CD4-positive, alpha-beta T cell treated with Interleukin-10 for 1 hour (primary cell): ENCODE results near the gene NUDT8.
"Not testable (repeated sequence)": the region's sequence is repeated elsewhere in the genome, so short reads cannot be mapped to it uniquely, and the experiment has no call there.

Source experiments
- DNase-seq: peaks from one replicate; pipeline ENCODE4 v3.0.0-alpha.2; 2020

NUDT8 gene

GRCh38 chr11:67629386-67630227, at the start of gene NUDT8:
Gene NUDT8 (minus strand): TSS chr11:67629937. CDS start chr11:67629911, 26 bp downstream.
- DNase-seq: peak; percentile 89

GRCh38 chr11:67675058-67675747, 45.5 kb upstream of the NUDT8 start:
- DNase-seq: no peak

DNA sequence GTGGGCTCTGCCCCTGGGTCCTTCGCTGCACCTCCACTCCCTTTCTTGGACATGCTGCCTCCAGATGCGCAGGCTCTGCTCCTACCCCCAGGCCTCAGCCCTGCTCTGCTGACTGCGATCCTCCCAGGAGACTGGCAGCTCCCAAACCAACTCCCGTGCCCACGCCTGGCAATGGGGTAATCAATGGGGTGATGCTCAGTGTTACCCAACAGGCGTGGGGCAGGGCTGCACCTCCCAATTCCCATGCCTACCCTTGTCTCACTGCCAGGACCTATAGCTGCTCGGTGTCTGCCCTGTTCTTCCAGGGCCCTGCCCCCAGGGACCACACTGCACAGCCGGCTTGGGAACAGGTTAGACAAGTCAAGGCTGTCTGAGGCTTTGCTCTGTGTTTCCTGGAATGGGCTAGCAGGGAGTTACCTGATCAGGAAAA, 44.7 kb upstream of the NUDT8 start, which contains the start of gene ALDH3B2:
ALDH3B2 (minus strand) TSS at position 182 of the 430 bp plus-strand sequence. CDS start 7,688 bp downstream, outside the sequence.
- no peak for DNase-seq

GRCh38 chr11:67673902-67674301, 44.2 kb upstream of the NUDT8 start:
- DNase-seq: no peak

- DNase-seq: no peak
These were observed 43.6 kb upstream of the NUDT8 start for GRCh38 chr11:67673358-67673757.

- no peak for DNase-seq
These were observed 41.4 kb upstream of the NUDT8 start for GRCh38 chr11:67671211-67671520.

DNA sequence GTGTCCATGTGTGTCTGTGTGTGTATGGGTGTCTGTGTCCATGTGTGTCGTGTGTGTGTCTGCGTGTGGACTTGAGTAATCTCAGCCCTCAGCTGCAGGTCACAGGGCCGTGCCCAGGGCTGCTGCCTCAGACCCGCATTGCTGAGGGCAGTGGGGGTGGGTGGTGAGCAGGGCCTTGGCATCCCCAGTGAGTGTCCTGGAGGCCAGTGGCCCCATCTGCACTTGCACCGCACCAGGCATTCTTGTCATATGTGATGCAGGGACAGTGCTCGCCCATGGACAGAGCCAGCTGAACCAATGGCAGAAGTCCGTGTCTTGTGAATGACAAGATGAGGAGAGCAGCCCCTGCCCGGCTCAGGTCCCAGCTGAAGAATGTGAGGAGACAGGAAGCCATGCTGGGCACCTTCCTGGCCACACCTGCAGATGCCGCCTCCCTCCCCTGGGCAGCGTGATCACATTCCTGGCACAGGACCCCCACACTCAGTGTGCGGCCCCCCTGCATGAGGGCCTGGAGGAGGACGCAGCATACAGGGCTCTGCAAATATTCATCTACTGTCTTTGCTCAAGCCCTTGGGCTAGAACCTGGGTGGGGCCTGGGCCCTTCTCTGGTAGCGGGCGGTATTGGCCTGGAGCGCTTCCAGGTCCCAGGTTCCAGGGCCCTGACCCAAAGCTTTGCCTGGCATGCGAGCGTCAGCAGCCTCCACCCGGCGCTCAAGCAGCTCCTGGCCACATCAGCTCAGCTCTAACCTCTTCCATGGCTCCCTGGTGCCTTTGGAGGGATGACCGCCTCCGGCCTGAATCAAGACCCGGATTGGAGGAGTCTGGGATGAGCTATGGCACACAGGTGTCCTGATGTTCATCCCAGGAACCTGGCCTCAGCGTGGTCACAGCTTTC, 40.8 kb upstream of the NUDT8 start:
- no peak for DNase-seq

DNA sequence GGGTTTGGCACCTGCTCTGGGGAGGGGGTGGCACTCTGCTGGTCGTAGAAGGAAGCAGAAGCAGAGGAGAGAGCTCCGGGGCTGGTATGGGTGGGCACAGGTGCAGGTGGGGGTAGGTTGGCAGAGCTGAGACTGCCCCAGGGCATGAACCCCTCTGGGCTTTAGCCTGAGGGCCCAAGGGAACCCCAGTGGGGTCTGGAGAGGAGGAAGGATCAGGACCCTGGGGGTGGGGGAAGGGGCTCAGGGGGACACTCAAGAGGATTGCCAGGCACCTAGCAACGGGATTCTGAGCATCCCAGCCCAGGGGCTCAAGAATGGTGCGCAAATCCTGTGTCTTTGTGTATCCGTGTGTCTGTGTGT, 38.4 kb upstream of the NUDT8 start:
- DNase-seq: no peak

DNA sequence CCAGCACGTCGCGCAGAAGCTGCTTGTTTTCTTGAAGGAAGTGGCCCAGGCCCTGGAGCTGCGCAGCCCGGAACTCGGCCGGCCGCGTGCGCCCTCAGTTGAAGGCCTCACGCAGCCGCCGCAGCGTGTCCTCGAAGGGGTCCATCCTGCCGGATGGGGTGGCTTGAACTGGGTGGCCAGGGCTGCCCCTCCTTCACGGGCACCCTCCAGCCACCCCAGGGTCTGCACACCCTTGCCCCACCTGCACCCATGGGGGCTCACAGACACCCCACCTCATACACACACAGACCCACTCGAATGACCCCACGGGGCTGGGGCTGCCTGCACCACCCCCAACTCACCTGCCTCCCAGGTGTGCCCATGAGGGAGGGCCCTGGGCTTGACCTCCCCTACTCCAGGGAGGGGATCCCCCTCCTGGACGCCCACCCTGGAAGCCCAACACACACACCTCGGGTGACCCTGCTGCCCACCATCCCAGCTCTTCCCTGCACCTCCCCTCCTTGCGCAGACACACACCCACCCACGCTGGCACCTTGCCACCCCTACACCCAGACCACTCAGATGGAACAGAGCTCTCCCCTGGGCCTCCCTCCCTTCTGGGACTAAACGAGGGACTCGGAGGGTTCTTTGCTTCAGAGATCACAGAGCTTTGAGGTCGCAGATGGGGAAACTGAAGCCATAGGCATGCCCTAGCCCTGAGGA, 37.9 kb upstream of the NUDT8 start:
- DNase-seq: no peak

DNA sequence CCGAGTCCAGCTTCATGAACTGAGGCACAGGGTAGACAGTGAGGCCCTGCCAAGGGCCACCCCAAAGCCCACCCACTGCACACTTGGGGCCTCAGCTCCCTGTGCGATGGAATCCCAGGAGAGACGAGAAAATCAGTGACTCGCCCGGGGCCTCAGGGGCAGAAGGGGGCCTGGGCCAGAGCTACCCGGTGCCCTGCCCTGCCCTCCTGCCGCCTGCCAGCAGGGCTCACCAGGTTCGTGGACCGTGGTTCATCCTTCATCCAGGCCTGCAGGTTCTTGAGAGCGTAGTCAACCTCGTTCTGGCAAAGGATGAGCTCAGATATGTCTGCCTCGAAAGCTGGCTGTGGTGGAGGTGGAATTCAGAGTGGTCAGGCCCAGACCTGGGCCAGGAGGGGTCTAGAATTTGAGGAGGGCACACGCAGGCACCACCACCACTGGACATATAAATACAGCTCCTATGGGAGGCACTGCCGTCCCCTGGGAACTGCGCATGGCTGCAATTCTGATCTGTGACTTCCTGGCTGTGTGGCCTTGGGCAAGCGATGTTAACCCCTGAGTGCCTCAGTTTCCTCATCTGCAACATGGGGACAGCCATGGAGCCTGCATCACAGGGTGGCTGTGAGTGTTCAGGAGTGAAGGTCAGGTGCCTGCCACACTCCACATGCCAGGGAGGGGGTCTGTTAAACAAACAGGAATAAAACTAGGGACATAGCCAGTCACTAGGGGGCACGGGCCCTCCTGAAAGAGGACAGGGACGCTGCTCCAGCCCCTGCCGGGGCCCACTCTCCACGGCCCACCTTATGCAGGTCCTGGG, 37.1 kb upstream of the NUDT8 start:
- DNase-seq: no peak

DNA sequence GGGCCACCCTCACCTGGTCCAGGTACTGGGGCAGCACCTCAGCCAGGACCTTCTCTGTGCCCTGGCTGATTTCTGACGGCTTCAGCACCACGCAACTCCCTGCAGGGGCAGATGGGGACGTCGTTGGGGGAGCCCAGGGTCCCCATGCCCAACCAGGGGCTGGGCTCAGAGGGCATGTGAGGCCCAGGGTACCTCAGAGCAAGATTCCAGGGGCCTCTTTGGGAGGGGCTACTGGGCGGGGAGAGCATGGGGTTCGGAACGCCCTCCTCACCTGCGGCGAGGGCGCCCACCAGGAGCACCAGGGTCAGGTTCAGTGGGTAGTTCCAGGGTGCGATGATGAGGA, 36.5 kb upstream of the NUDT8 start:
- DNase-seq: no peak

GRCh38 chr11:67665541-67666302, 36.0 kb upstream of the NUDT8 start:
- DNase-seq: no peak

DNA sequence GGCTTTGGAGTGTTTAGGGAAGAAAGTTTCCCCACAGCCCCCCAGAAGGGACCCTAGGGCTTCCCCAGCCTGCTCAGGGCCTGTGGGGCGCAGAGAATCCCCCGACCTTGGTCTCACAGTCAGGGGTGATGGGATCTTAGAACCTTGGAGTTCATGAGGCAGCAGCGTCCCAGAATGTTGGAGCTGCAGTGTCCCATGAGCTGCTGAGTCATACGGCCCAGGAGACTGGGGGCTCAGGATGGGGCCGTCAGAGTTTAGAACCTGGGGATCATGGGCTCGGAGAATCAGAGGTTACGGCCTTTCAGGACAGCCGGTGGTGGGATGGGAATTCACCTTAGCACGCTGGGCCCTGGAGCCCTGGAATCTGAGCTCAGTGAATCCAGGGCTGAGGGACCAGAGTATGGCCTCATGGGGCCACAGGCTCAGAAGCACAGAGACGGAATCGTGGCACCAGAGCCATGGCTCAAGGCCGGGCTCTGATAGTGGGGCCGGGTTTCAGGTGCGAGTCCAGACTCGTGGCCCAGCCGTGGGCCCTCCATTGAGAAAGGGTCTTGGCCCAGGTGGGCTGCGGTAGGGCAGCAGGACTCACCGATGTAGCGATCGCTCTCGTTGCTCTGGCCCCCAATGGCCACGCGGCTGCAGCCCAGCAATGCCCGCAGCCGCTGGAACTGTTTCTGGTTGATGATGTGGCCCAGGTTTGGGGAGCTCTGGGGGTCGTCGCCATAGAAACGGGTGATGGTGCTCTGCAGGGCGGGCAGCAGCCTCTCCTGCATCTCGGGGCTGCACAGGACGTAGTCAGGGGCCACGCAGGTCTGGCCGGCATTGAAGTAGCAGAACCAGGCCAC, 35.2 kb upstream of the NUDT8 start:
- DNase-seq: no peak

GRCh38 chr11:67664213-67664585, 34.5 kb upstream of the NUDT8 start:
- DNase-seq: no peak

DNA sequence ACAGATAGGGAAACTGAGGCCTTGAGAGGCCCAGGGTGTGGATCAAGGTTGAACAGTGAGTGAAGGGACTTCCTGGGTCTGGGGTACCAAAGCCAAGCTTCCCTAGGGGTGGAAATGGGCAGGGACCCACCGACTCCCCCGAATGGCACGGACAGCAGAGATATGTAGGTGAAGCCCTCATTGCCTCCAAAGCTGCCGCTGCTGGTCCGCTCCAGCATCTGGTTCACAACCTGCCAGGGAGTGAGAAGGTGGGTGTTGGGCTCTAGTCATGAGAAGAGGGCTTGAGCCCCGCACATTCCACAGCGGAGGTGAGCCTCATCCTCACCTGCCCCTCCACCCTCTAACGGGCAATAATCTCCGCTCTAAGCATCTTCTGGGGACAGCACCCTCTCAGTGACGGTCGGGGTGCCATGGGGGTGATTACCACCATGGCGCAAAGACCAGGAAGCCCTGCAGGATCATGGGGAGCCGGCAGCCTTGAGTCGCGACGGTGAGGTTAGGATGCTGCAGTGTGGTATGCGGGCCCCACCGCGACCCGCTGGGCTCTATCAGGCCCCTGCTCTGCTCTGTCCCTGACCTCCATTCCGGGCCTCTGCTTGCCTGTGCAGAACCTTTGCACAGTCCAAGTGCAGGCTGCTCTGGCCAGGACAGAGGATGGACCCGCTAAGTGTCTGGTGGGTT, 33.9 kb upstream of the NUDT8 start:
- DNase-seq: no peak

DNA sequence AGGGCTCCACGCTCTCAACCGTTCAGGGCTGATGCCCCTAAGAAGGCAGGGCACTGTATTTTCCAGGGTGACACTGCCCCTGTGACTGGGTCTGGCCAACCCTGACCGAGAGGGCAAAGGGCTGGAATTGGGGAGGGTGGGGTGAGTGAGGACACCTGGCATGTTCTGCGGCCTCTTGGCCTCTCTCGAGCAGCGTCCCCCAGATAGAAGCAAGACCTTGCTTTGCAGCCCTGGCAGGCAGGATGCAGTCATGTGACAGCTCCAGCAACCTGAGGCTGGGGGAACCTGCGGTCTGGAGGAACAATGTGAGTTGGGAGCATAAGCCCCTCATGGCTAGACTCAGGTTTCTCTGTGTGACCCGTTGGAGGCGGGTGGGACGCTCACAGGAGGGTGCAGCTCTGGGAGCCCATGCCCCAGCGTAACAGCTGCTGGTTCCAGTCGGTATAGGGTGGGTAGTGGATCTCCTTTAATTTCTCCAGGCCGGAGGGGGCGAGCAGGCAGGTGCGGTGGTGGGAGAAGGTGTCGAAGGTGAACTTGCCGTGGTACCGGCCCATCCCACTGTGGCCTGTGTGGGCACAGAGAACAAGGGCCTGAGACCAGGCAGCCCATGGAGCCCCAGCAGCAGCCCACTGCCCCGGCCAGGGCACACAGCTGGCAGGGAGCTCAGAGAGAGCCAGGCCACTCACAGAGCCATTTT, 33.2 kb upstream of the NUDT8 start:
- DNase-seq: no peak

- no peak for DNase-seq
These were observed 32.6 kb upstream of the NUDT8 start for GRCh38 chr11:67662142-67662834.

- not testable (repeated sequence) for DNase-seq
These were observed 31.0 kb upstream of the NUDT8 start for GRCh38 chr11:67660752-67661151.
